Measurements from ENCODE around the gene RGS10. TPM values are rescaled to one million over a fixed set of nuclear protein-coding genes. Genes with fewer than 3 reads are reported as not detected.

The RGS10 gene
- total and polyA plus RNA-seq, 2 of the 8 experiments (the other 6 are each of a cell fraction or from before 2014, with no cell fraction given) = 5.5 to 13.1 TPM

DNA sequence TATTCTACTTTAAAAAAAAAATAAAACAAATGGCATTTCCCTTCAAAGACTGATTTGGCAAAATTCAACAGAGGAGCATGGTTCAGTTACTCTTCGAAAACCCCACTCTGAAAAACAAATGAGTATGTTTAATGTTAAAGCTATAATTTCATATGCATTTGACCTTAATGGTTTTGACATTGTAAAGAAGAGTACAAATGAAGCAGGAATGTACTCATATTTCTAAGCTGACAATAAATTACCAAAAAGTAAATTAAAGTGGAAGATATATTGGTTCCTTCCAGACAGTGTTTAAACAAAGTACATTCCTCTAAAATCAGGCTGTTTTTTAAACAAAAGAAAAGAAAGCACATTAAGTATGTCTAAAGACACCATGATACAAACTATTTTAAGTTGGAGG lies 16.4 kb downstream of the RGS10 start:
- Histone ChIP-seq H2AK5ac (ENCODE audit: low read depth, low read length) (no peak overlapping the region), H3K18ac (ENCODE audit: extremely low read depth, low read length) (no peak overlapping the region), H2BK12ac (ENCODE audit: low read depth, low read length) (no peak overlapping the region), H3K4me2 (ENCODE audit: insufficient read depth in 1 of 2, low read depth in 2 of 2, low read length in 2 of 2) (no peak overlapping the region), H3K79me2 (ENCODE audit: control insufficient read depth in 1 of 2, insufficient read depth in 2 of 2, low read length in 2 of 2) (no peaks in the 10 kb centered on the region), H3K14ac (ENCODE audit: insufficient read length) (no peak overlapping the region), H4K5ac (ENCODE audit: insufficient read length, low read depth, low read length) (no peak overlapping the region), H2AFZ (ENCODE audit: low read length) (no peak overlapping the region), H3K27ac (ENCODE audit: low read depth, low read length) (no peak overlapping the region), H3K4me1 (replicated peaks in 1 of 4; ENCODE audit: control insufficient read depth in 3 of 4, insufficient read depth in 4 of 4, low read length in 3 of 4) (no peaks in the 10 kb centered on the region; a peak in 1 of 7 replicates), H3K9ac (replicated peaks in 1 of 4; ENCODE audit: extremely low read depth in 1 of 4, low read depth in 3 of 4, low read length in 3 of 4) (no peak overlapping the region), H3K4ac (replicated peaks; ENCODE audit: insufficient read length, low read depth, low read length) (no peak overlapping the region), H2BK5ac (ENCODE audit: low read depth, low read length) (no peak overlapping the region), H3K27me3 (replicated peaks in 1 of 4; ENCODE audit: control insufficient read depth in 3 of 4, extremely low read depth in 1 of 4, insufficient read depth in 3 of 4, low read length in 3 of 4) (no peaks in the 10 kb centered on the region), H3K23me2 (ENCODE audit: low read depth, low read length) (no peaks in the 10 kb centered on the region), H3K36me3 (ENCODE audit: control insufficient read depth in 2 of 4, insufficient read depth in 4 of 4, low read length in 3 of 4) (no peaks in the 10 kb centered on the region), H4K8ac (ENCODE audit: extremely low read depth, insufficient read depth, low read length) (no peak overlapping the region), H3K23ac (ENCODE audit: insufficient read length) (no peak overlapping the region), H4K20me1 (replicated peaks in 1 of 2; ENCODE audit: control insufficient read depth in 1 of 2, insufficient read depth in 2 of 2, low read length in 2 of 2) (no peaks in the 10 kb centered on the region), H3K4me3 (ENCODE audit: extremely low read depth in 1 of 4, insufficient read depth in 2 of 4, low read depth in 3 of 4, low read length in 4 of 4) (no peak overlapping the region), H2BK15ac (ENCODE audit: low read length) (no peak overlapping the region), H2BK120ac (replicated peaks; ENCODE audit: low read depth, low read length) (no peak overlapping the region), H3K9me3 (ENCODE audit: insufficient read depth in 2 of 2, low read depth in 1 of 2, low read length in 1 of 2) (no peaks in the 10 kb centered on the region), H3K56ac (replicated peaks; ENCODE audit: insufficient read length, low read depth, low read length) (no peak overlapping the region), H4K91ac (replicated peaks; ENCODE audit: insufficient read length, low read length) (no peak overlapping the region), H3K79me1 (ENCODE audit: low read depth, low read length) (no peaks in the 10 kb centered on the region), H2BK20ac (ENCODE audit: low read length) (no peak overlapping the region)
- POLR2A ChIA-PET (ENCODE audit: partially characterized antibody) = interaction anchor here (1.7 kb wide), 1 partner anchor 347 kb away, joined by 3 read pairs; no protein-coding TSS in a partner anchor
- 84% methylated on average over 1 of the region's 1 CpG; no CpG with 5 or more reads in 1 of the 2 experiments for WGBS, 2 experiments (ENCODE audit: extremely low coverage in 1 of 2, insufficient coverage in 1 of 2, insufficient read length in 1 of 2, insufficient replicate concordance in 2 of 2, low coverage in 1 of 2, low lambda C conversion rate in 2 of 2, missing lambda C conversion rate in 1 of 2)
- no peak for DNase-seq (ENCODE audit: low read depth in 1 of 2, low spot score in 2 of 2)
- CTCF ChIA-PET (ENCODE audit: partially characterized antibody) = interaction anchor here (0.5 to 1.5 kb wide), 9 partner anchors 8 to 548 kb away, joined by 3 to 6 read pairs (median 4); no protein-coding TSS in a partner anchor
- no peak for FAIRE-seq

All from H1 (cell line).